GM21576 (cell line): ENCODE measurements around the gene PPM1B.
"Not testable (repeated sequence)": the region's sequence is repeated elsewhere in the genome, so short reads cannot be mapped to it uniquely, and the experiment has no call there.

Experiments used
- ATAC-seq: cut with Tn5 transposase; IDR thresholded peaks from one replicate; pipeline ENCODE4 v1.9.1; 2021; ENCODE audit warnings: mild to moderate bottlenecking, moderate library complexity; ENCODE audit not compliant: unreplicated experiment

The PPM1B gene

GRCh38 chr2:44168681-44169154 lies at the start of gene PPM1B:
Gene PPM1B (plus strand): TSS chr2:44168875. CDS start chr2:44201200, 32,325 bp downstream.
- peak; percentile 63 for ATAC-seq

- no peak for ATAC-seq
Measured at GRCh38 chr2:44119878-44120277, 48.8 kb upstream of the PPM1B start.

- no peak for ATAC-seq
Measured at GRCh38 chr2:44120428-44120827, 48.2 kb upstream of the PPM1B start.

- no peak for ATAC-seq
Measured at GRCh38 chr2:44121899-44122298, 46.8 kb upstream of the PPM1B start.

- ATAC-seq: no peak
Measured at GRCh38 chr2:44124500-44124899, 44.2 kb upstream of the PPM1B start.

- no peak for ATAC-seq
Measured at GRCh38 chr2:44126106-44126797, 42.4 kb upstream of the PPM1B start.

GRCh38 chr2:44130441-44130840 lies 38.2 kb upstream of the PPM1B start:
- no peak for ATAC-seq

GRCh38 chr2:44131177-44131576 lies 37.5 kb upstream of the PPM1B start:
- no peak for ATAC-seq

- ATAC-seq: not testable (repeated sequence)
Measured at GRCh38 chr2:44133602-44134001, 35.1 kb upstream of the PPM1B start.

GRCh38 chr2:44134848-44135247 lies 33.8 kb upstream of the PPM1B start:
- ATAC-seq: no peak

GRCh38 chr2:44135296-44135695 lies 33.4 kb upstream of the PPM1B start:
- no peak for ATAC-seq

- ATAC-seq: no peak
Measured at GRCh38 chr2:44135771-44136170, 32.9 kb upstream of the PPM1B start.

GRCh38 chr2:44136252-44136651 lies 32.4 kb upstream of the PPM1B start:
- no peak for ATAC-seq

- no peak for ATAC-seq
Measured at GRCh38 chr2:44137048-44137447, 31.6 kb upstream of the PPM1B start.

GRCh38 chr2:44137872-44138551 lies 30.7 kb upstream of the PPM1B start:
- no peak for ATAC-seq

GRCh38 chr2:44139741-44140140 lies 28.9 kb upstream of the PPM1B start:
- ATAC-seq: no peak

- ATAC-seq: no peak
Measured at GRCh38 chr2:44142306-44142705, 26.4 kb upstream of the PPM1B start.

- ATAC-seq: no peak
Measured at GRCh38 chr2:44143701-44144100, 25.0 kb upstream of the PPM1B start.

GRCh38 chr2:44148999-44149398 lies 19.7 kb upstream of the PPM1B start:
- no peak for ATAC-seq

- ATAC-seq: no peak
Measured at GRCh38 chr2:44150473-44150872, 18.2 kb upstream of the PPM1B start.

GRCh38 chr2:44152865-44153669 lies 15.6 kb upstream of the PPM1B start:
- no peak for ATAC-seq
